HG03457 (cell line): ENCODE data around the gene PHF20.
"Not testable (repeated sequence)": the region's sequence is repeated elsewhere in the genome, so short reads cannot be mapped to it uniquely, and the experiment has no call there.

Experiments
- ATAC-seq: cut with Tn5 transposase; IDR thresholded peaks from one replicate; pipeline ENCODE4 v1.9.1; 2021; ENCODE audit warnings: moderate number of reproducible peaks; ENCODE audit not compliant: unreplicated experiment

The PHF20 gene

DNA sequence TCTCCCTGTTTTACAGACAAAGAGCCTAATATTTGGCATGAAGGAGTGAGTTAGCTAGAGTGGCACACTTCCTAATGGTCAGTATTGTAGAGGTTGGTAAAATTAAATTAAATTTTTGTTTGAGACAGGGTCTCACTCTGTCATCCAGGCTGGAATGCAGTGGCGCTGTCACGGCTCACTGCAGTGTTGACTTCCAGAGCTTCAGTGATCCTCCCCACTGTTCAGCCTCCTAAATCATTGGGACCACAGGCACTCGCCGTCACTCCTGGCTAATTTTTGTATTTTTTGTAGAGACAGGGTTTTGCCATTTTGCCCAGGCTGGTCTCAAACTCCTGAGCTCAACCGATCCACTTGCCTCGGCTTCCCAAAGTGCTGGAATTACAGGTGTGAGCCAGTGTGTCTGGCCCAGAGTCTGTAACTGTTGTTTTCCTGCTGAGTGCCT is 111.5 kb downstream of the PHF20 start:
- ATAC-seq: no peak

- ATAC-seq: no peak
Observed at GRCh38 chr20:35883778-35884540, 112.1 kb downstream of the PHF20 start.

DNA sequence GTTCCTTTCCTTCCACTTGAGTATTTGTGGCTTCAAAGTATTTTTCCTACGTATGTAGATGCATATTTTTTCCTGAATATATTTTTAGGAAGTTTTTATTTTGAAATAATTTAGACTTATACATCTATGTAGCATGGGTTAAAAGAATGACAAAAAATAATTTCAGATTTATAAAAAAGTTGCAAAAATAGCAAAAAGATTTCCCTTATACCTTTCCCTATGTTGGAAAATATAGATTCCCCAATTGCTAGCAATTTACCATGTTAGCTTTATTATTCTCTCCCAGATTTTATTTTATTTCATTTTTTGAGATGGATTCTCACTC is 112.7 kb downstream of the PHF20 start:
- ATAC-seq: no peak

DNA sequence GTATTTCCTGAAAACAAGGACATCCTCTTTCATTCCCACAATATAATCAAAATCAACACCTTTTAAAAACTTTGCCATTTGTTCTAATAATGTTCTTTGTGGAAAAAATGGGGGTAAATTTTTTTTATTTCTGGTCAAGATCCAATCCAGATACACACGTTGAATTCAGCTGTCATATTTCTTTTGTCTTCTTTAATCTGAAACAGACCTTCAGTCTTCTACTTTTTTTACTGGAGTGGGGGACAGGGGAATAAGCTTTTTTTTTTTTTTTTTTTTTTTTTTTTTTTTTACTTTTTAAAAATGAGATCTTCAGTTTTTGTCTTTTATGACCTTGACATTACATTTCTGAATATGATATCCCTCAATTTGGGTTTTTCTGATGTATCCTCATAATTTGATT is 113.4 kb downstream of the PHF20 start:
- no peak for ATAC-seq

GRCh38 chr20:35886537-35886936 is 114.7 kb downstream of the PHF20 start:
- ATAC-seq: no peak

- no peak for ATAC-seq
Observed at GRCh38 chr20:35887393-35888064, 115.7 kb downstream of the PHF20 start.

- ATAC-seq: no peak
Observed at GRCh38 chr20:35888657-35889056, 116.8 kb downstream of the PHF20 start.

- no peak for ATAC-seq
Observed at GRCh38 chr20:35891375-35891774, 119.6 kb downstream of the PHF20 start.

DNA sequence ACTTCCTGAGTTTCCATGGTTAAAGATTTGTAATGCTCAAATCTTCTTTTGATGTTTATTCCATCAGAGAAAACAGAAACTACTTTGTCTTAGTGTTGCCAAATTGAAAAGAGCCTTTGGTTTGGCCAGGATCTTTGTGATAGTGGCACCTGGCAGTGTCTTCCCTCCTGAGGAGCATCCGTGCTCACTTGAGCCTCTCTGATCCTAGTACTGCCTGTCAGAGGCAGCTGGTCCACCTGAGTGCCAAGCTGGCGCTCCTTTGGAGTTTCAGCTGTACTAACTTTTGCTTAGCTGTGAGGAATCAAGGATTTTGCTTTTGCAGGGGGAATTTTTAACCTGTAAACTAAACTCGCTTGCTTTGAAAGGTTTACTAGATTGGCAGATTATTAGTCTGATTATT is 121.1 kb downstream of the PHF20 start:
- no peak for ATAC-seq

GRCh38 chr20:35893942-35894341 is 122.1 kb downstream of the PHF20 start:
- ATAC-seq: no peak

DNA sequence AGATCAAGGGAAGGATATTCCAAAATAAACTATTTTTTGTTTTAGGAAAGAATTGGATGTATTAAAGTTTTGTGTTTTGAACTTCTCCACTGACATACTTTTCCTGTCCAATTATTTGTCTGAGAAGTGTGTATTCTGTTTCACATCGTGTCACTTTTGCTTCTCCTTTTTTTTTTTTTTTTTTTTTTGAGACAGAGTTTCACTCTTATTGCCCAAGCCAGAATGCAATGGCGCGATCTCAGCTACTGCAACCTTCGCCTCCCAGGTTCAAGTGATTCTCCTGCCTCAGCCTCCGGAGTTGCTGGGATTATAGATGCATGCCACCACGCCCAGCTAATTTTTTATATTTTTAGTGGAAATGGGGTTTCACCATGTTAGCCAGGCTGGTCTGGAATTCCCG is 123.7 kb downstream of the PHF20 start:
- not testable (repeated sequence) for ATAC-seq

DNA sequence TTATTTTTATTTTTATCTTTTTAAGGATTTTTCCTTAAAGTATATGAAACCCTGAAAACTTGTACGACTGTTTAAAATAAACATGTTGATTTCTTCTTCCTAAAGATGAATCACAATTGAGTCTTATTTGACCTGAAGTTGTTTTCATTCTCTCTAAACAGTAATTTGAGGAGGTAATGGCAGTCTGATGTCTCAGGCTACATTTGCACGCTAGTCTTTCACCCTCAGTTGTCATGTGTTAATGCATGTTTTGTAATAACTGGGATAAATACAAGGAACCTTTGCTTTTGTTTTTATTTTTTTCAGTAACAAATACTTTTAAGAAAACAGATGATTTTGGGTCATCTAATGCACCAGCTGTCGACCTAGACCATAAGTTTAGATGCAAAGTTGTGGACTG is 127.2 kb downstream of the PHF20 start:
- no peak for ATAC-seq

- ATAC-seq: not testable (repeated sequence)
Observed at GRCh38 chr20:35901230-35901629, 129.4 kb downstream of the PHF20 start.

- no peak for ATAC-seq
Observed at GRCh38 chr20:35901678-35902544, 130.1 kb downstream of the PHF20 start.

DNA sequence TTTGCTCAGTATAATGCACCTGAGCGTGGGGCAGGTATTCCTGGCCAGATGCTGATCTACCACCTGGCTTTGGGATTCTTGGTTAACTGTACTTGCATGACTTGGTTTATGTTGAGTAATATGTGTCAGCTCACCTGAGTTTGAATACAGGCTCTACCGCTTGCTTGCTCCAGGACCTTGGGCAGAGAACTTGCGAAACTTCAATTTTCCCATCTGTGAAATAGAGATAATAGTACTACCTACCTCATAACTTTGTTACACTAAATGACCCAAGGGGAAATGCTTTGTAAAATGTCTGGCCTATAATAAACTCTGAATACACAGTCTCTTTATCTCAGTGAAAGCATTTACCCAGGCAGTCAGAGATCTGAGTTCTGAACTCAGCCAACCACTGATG is 130.7 kb downstream of the PHF20 start:
- ATAC-seq: no peak

GRCh38 chr20:35903843-35904242 is 132.0 kb downstream of the PHF20 start:
- no peak for ATAC-seq

- ATAC-seq: no peak
Observed at GRCh38 chr20:35904982-35905663, 133.3 kb downstream of the PHF20 start.

DNA sequence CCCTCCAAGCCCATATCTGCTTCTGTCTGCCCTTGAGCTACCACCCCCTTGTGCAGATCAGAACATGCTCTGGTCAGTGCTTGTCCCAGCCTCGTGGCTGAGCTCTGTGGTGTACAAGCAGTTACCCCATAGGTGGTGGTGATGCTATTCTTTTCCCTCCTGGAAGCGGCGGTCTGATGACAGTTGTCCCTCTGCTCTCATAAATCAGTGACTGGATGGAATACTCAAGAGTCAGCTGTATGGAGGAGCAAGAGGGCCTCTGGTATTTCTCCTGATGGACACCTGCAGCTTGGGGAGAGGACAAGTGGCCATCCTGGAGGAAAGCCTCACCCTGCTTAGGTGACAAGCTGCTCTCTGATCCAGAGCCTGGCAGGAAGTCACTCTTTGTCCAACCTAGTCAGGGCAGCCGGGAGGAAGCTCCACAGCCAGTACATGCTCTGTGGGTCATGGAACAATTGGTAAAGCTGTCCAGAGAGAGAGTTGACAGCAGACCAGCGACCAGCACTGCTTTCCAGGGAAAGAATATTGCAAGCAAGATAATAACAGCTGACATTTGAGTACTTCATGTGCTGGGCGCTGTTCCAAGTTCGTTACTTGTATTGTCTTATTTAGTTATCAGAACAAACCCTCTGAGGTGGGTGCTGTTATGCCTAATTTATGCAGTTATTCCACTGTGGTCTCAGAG is 135.3 kb downstream of the PHF20 start:
- ATAC-seq: no peak

GRCh38 chr20:35908007-35908406 is 136.2 kb downstream of the PHF20 start:
- ATAC-seq: no peak

- no peak for ATAC-seq
Observed at GRCh38 chr20:35909176-35909575, 137.4 kb downstream of the PHF20 start.

DNA sequence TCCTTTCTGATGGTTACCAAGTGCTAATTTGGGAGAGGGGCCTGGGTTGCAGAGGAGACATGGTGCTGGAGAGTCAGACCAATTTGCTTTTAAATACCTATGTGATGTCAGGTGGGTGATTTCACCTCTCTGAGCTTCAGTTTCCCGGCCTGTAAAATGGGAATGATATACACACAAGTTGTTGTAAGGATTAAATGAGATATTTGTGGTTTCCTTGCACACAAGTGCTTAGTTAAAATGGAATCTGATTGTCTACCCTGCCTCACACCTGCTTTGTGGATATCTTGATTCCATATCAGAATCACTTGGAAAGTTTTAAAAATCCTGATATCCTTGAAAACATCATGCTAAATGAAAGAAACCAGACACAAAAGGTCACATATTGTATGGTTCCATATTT is 138.0 kb downstream of the PHF20 start:
- no peak for ATAC-seq
